Loucy (cell line): Measurements from ENCODE around the gene ACOT12.

Experiments used
- H2AFZ ChIP-seq: fragments of 200-600 bp; sonication (generic); 2 replicates; pipeline ENCODE4 v1.6.0; 2016; ENCODE audit warnings: antibody characterized with exemption, mild to moderate bottlenecking, low read length, moderate library complexity
- H3F3A ChIP-seq: fragments of 200-600 bp; 2 replicates; pipeline ENCODE4 v1.6.0; 2016; ENCODE audit warnings: antibody characterized with exemption, low read depth, mild to moderate bottlenecking
- H3K27me3 ChIP-seq: fragments of 200-600 bp; sonication (generic); 2 replicates; pipeline ENCODE4 v1.6.1; 2014; ENCODE audit warnings: low read length, mild to moderate bottlenecking; ENCODE audit not compliant: insufficient read depth, poor library complexity, severe bottlenecking
- H3K36me3 ChIP-seq: fragments of 200-600 bp; sonication (generic); 2 replicates; pipeline ENCODE4 v1.6.1; 2016; ENCODE audit warnings: low read length; ENCODE audit not compliant: insufficient read depth
- H3K4me1 ChIP-seq: fragments of 200-600 bp; sonication (generic); 2 replicates; pipeline ENCODE4 v1.5.1; 2014; ENCODE audit warnings: low read length, mild to moderate bottlenecking; ENCODE audit not compliant: insufficient read depth, poor library complexity, severe bottlenecking
- H3K4me2 ChIP-seq: fragments of 200-600 bp; sonication (generic); 2 replicates; pipeline ENCODE4 v1.6.0; 2014; ENCODE audit warnings: antibody characterized with exemption, low read length, low read depth, mild to moderate bottlenecking; ENCODE audit not compliant: poor library complexity, severe bottlenecking
- H3K4me3 ChIP-seq: fragments of 200-600 bp; sonication (generic); 2 replicates; pipeline ENCODE4 v1.5.1; 2014; ENCODE audit warnings: low read length, mild to moderate bottlenecking, mixed read lengths; ENCODE audit not compliant: poor library complexity, severe bottlenecking
- H3K79me2 ChIP-seq: fragments of 200-600 bp; sonication (generic); 2 replicates; pipeline ENCODE4 v1.6.1; 2014; ENCODE audit warnings: low read length; ENCODE audit not compliant: insufficient read depth
- H3K9ac ChIP-seq: fragments of 200-600 bp; sonication (generic); 2 replicates; pipeline ENCODE4 v1.6.0; 2014; ENCODE audit warnings: mild to moderate bottlenecking, low read depth, low read length, moderate library complexity; ENCODE audit not compliant: poor library complexity, severe bottlenecking
- H3K9me2 ChIP-seq: fragments of 200-600 bp; sonication (generic); replicated peaks from 2 replicates; pipeline ENCODE4 v1.6.1; 2016; ENCODE audit warnings: low read depth, low read length, mixed read lengths
- H3K9me3 ChIP-seq: fragments of 200-600 bp; sonication (generic); 2 replicates; pipeline ENCODE4 v1.6.1; 2014; ENCODE audit warnings: mild to moderate bottlenecking, antibody characterized with exemption, low read length, low read depth; ENCODE audit not compliant: insufficient read depth
- H4K20me1 ChIP-seq: fragments of 200-600 bp; sonication (generic); 2 replicates; pipeline ENCODE4 v1.6.0; 2014; ENCODE audit warnings: antibody characterized with exemption, low read length, mild to moderate bottlenecking; ENCODE audit not compliant: insufficient read depth, poor library complexity, severe bottlenecking
- CTCF ChIP-seq: fragments of 200-600 bp; sonication (generic); conservative IDR thresholded peaks from 2 replicates; pipeline ENCODE4 v1.5.1; 2014; ENCODE audit warnings: mild to moderate bottlenecking, antibody characterized with exemption, low read length
- EZH2phosphoT487 ChIP-seq: fragments of 200-600 bp; IDR thresholded peaks from 2 replicates; pipeline ENCODE4 v1.6.1; 2018; ENCODE audit warnings: antibody characterized with exemption, mild to moderate bottlenecking, moderate library complexity, borderline replicate concordance

Gene ACOT12

GRCh38 chr5:81355291-81356251 lies 38.4 kb downstream of the ACOT12 start:
- Histone ChIP-seq H3K79me2 (no peaks in the 10 kb centered on the region), H3K36me3 (no peaks in the 10 kb centered on the region), H3K4me2 (no peak overlapping the region), H3K9me3 (no peaks in the 10 kb centered on the region), H4K20me1 (no peaks in the 10 kb centered on the region), H2AFZ (no peak overlapping the region), H3K9me2 (no peaks in the 10 kb centered on the region), H3K27me3 (no peaks in the 10 kb centered on the region), H3F3A (no peaks in the 10 kb centered on the region), H3K4me1 (no peaks in the 10 kb centered on the region), H3K9ac (no peak overlapping the region), H3K4me3 (no peak overlapping the region)
- TF ChIP-seq EZH2phosphoT487 (no peak), CTCF (no peak)

- Histone ChIP-seq H4K20me1 (no peaks in the 10 kb centered on the region), H3K4me3 (no peak overlapping the region), H3K9me3 (no peaks in the 10 kb centered on the region), H3K4me1 (no peaks in the 10 kb centered on the region), H3K27me3 (no peaks in the 10 kb centered on the region), H3K36me3 (no peaks in the 10 kb centered on the region), H3K9me2 (no peaks in the 10 kb centered on the region), H3F3A (no peaks in the 10 kb centered on the region), H3K4me2 (no peak overlapping the region), H2AFZ (no peak overlapping the region), H3K9ac (no peak overlapping the region), H3K79me2 (no peaks in the 10 kb centered on the region)
- TF ChIP-seq CTCF, result no peak
- TF ChIP-seq EZH2phosphoT487, result no peak
Observed at GRCh38 chr5:81354093-81354492, 39.8 kb downstream of the ACOT12 start.

- Histone ChIP-seq H3K9ac (no peak overlapping the region), H3K79me2 (no peaks in the 10 kb centered on the region), H3K4me3 (no peak overlapping the region), H3K27me3 (no peaks in the 10 kb centered on the region), H4K20me1 (no peaks in the 10 kb centered on the region), H2AFZ (no peak overlapping the region), H3K9me3 (no peaks in the 10 kb centered on the region), H3K4me2 (no peak overlapping the region), H3K9me2 (no peaks in the 10 kb centered on the region), H3K4me1 (no peaks in the 10 kb centered on the region), H3K36me3 (no peaks in the 10 kb centered on the region), H3F3A (no peaks in the 10 kb centered on the region)
- TF ChIP-seq EZH2phosphoT487, result no peak
- TF ChIP-seq CTCF, result no peak
Observed at GRCh38 chr5:81353189-81353588, 40.7 kb downstream of the ACOT12 start.
